Panc1 (cell line): Measurements from ENCODE around the gene KIF26B. TPM values are rescaled to one million over a fixed set of nuclear protein-coding genes. Genes with fewer than 3 reads are reported as not detected.

ENCODE experiments used
- ATAC-seq: fragments of 200-7000 bp; cut with Tn5 transposase; 2 replicates; pipeline ENCODE4 v1.9.1; 2020; ENCODE audit warnings: mild to moderate bottlenecking, moderate library complexity
- BruUV-seq: library from RNA; stranded (reverse); fragments of 400-500 nt; replicated peaks from 2 replicates; lab custom pipeline; 2021; lab: Mats Ljungman, UMichigan
- CTCF ChIA-PET: fragments of 300-600 bp; sonication (Branson Sonifier 250); formaldehyde crosslinking; loops from one replicate; lab custom pipeline; 2022; ENCODE audit warnings: antibody characterized with exemption; lab: Charles Lee
- POLR2A ChIA-PET: fragments of 300-600 bp; sonication (Branson Sonifier 250); formaldehyde crosslinking; loops from one replicate; lab custom pipeline; 2022; ENCODE audit warnings: antibody characterized with exemption; lab: Charles Lee
- DNase-seq: peaks from one replicate; pipeline ENCODE4 v3.0.0-alpha.2; 2010; ENCODE audit warnings: low read depth, low spot score
- H3K27ac ChIP-seq: 2 replicates; pipeline ENCODE4 v1.5.1; 2011; ENCODE audit warnings: mild to moderate bottlenecking, low read length, inconsistent platforms
- H3K27me3 ChIP-seq: fragments of 200-500 bp; sonication (Bioruptor generic); 2 replicates; pipeline ENCODE4 v1.6.0; 2014; ENCODE audit warnings: low read length, inconsistent platforms; ENCODE audit not compliant: control insufficient read depth, insufficient read depth
- H3K36me3 ChIP-seq: fragments of 200-500 bp; sonication (Bioruptor generic); 2 replicates; pipeline ENCODE4 v1.5.1; 2014; ENCODE audit warnings: inconsistent platforms, mild to moderate bottlenecking, low read length, moderate library complexity; ENCODE audit not compliant: control insufficient read depth, insufficient read depth
- H3K4me1 ChIP-seq: 2 replicates; pipeline ENCODE4 v1.5.1; 2011; ENCODE audit warnings: inconsistent platforms, mild to moderate bottlenecking, low read length, moderate library complexity; ENCODE audit not compliant: control insufficient read depth, insufficient read depth
- H3K4me3 ChIP-seq, 2 experiments: 2 replicates each; pipeline ENCODE4 v1.5.1; 2011 to 2012; ENCODE audit warnings: low read depth in 2 of 2, low read length in 2 of 2, mild to moderate bottlenecking in 2 of 2, inconsistent platforms in 1 of 2, moderate library complexity in 1 of 2
- H3K9me3 ChIP-seq: fragments of 200-500 bp; sonication (Bioruptor generic); 2 replicates; pipeline ENCODE4 v1.5.1; 2014; ENCODE audit warnings: low read depth, mild to moderate bottlenecking, inconsistent platforms, low read length, moderate library complexity; ENCODE audit not compliant: control insufficient read depth, insufficient read depth
- CTCF ChIP-seq: fragments of 450-650 bp; IDR thresholded peaks from 2 replicates; pipeline ENCODE4 v1.5.1; 2017; ENCODE audit warnings: mild to moderate bottlenecking
- POLR2AphosphoS5 ChIP-seq: IDR thresholded peaks from 2 replicates; pipeline ENCODE4 v1.6.1; 2012; ENCODE audit warnings: mild to moderate bottlenecking, low read depth, low read length, moderate library complexity
- SIN3A ChIP-seq: IDR thresholded peaks from 2 replicates; pipeline ENCODE4 v1.6.1; 2012; ENCODE audit warnings: low read depth, mild to moderate bottlenecking, low read length, moderate library complexity, borderline replicate concordance; ENCODE audit not compliant: insufficient read depth
- TCF7L2 ChIP-seq: IDR thresholded peaks from 2 replicates; pipeline ENCODE4 v1.6.1; 2011; ENCODE audit warnings: mild to moderate bottlenecking, low read depth, low read length, inconsistent platforms
- in situ Hi-C: cut with HindIII; loops from 2 replicates; pipeline ENCODE4 v1.10.0; 2016; ENCODE audit warnings: low sequenced_read_pairs, low pct_unique_long_range_greater_than_20kb
- intact Hi-C: fragments of 100-400 bp; cut with micrococcal nuclease; formaldehyde crosslinking; loops from one replicate; pipeline ENCODE4 v1.10.0; 2022; ENCODE audit not compliant: unreplicated experiment
- total RNA-seq: library from RNA; stranded (reverse); gene quantifications from one replicate; pipeline ENCODE4 v1.2.1, GENCODE V29; 2021; ENCODE audit not compliant: unreplicated experiment
- TF ChIP-seq, protein P1 (sequence below), 2 experiments: IDR thresholded peaks; 2 replicates each; pipeline ENCODE4 v1.6.1; 2011 to 2012; ENCODE audit warnings: low read depth in 2 of 2, control low read depth in 1 of 2, low read length in 1 of 2, mild to moderate bottlenecking in 1 of 2, moderate library complexity in 1 of 2; ENCODE audit not compliant: insufficient read depth in 1 of 2

The KIF26B gene
- total RNA-seq, 1 experiment from 2014 or later, result 0.33 TPM

GRCh38 chr1:245172026-245172425 is 17.2 kb downstream of the KIF26B start:
- Histone ChIP-seq H3K27me3 (peaks cover 1% of the 10 kb centered on the region; the same call in 1 of the 2 replicates), H3K27ac (no peak overlapping the region), H3K4me3 (no peak overlapping the region), H3K36me3 (no peaks in the 10 kb centered on the region), H3K9me3 (no peaks in the 10 kb centered on the region), H3K4me1 (no peaks in the 10 kb centered on the region)
- in situ Hi-C loops (no loop called here), intact Hi-C loops (no loop called here)
- ATAC-seq (no peak), DNase-seq (no peak)
- ChIA-PET POLR2A (no interaction called here), CTCF (no interaction called here)
- TF ChIP-seq POLR2AphosphoS5 (no peak), TCF7L2 (no peak), SIN3A (no peak), CTCF (no peak)
- TF ChIP-seq, protein P1, sequence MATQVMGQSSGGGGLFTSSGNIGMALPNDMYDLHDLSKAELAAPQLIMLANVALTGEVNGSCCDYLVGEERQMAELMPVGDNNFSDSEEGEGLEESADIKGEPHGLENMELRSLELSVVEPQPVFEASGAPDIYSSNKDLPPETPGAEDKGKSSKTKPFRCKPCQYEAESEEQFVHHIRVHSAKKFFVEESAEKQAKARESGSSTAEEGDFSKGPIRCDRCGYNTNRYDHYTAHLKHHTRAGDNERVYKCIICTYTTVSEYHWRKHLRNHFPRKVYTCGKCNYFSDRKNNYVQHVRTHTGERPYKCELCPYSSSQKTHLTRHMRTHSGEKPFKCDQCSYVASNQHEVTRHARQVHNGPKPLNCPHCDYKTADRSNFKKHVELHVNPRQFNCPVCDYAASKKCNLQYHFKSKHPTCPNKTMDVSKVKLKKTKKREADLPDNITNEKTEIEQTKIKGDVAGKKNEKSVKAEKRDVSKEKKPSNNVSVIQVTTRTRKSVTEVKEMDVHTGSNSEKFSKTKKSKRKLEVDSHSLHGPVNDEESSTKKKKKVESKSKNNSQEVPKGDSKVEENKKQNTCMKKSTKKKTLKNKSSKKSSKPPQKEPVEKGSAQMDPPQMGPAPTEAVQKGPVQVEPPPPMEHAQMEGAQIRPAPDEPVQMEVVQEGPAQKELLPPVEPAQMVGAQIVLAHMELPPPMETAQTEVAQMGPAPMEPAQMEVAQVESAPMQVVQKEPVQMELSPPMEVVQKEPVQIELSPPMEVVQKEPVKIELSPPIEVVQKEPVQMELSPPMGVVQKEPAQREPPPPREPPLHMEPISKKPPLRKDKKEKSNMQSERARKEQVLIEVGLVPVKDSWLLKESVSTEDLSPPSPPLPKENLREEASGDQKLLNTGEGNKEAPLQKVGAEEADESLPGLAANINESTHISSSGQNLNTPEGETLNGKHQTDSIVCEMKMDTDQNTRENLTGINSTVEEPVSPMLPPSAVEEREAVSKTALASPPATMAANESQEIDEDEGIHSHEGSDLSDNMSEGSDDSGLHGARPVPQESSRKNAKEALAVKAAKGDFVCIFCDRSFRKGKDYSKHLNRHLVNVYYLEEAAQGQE (IDR thresholded peaks at IDR 0.05; ENCODE audit: insufficient read depth in 1 of 2, low read depth in 2 of 2, low read length in 1 of 2), result no peak
- no TSS peak for BruUV-seq

DNA sequence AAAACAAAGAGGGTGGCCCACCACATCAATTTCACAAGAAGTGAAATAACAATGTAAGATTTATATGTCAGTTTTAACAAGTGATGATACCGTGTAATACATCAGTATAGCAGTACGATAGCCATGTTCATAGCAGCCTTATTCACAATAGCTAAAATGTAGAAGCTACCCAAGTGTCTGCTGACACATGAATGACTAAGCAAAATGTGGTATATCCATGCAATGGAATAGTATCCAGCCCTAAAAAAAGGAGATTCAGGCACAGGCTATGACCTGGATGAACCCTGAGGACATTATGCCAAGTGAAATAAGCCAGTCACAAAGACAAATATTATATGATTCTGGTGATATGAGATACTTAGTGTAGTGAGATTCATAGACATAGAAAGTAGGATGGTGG is 18.0 kb downstream of the KIF26B start:
- H3K36me3 ChIP-seq, result no peaks in the 10 kb centered on the region
- intact Hi-C loops (no loop called here), in situ Hi-C loops (no loop called here)
- no peaks in the 10 kb centered on the region for H3K9me3 ChIP-seq
- no peak overlapping the region for H3K4me3 ChIP-seq
- CTCF ChIA-PET, result no interaction called here
- ATAC-seq (no peak), DNase-seq (no peak)
- no TSS peak for BruUV-seq
- H3K27me3 ChIP-seq, result no peaks in the 10 kb centered on the region
- H3K4me1 ChIP-seq, result peaks cover 6% of the 10 kb centered on the region; the same call in 1 of the 2 replicates
- POLR2A ChIA-PET, result no interaction called here
- H3K27ac ChIP-seq, result no peak overlapping the region
- TF ChIP-seq POLR2AphosphoS5, result no peak
- no peak for TF ChIP-seq TCF7L2
- no peak for TF ChIP-seq SIN3A
- TF ChIP-seq, protein P1 (IDR thresholded peaks at IDR 0.05; ENCODE audit: insufficient read depth in 1 of 2, low read depth in 2 of 2, low read length in 1 of 2), result no peak
- no peak for TF ChIP-seq CTCF
